Activated CD4-positive, alpha-beta T cell treated with anti-CD3 and anti-CD28 coated beads for 36 hours (primary cell): ENCODE results near the gene FRMD5. TPM values are rescaled to one million over a fixed set of nuclear protein-coding genes. Genes with fewer than 3 reads are reported as not detected.

Experiments used
- ATAC-seq: fragments of 200-7000 bp; cut with Tn5 transposase; one replicate; pipeline ENCODE4 v1.10.0; 2021; ENCODE audit warnings: mild to moderate bottlenecking, moderate library complexity
- CTCF ChIA-PET: fragments of 350-600 bp; sonication (Branson Sonifier 250); formaldehyde crosslinking; loops from one replicate; lab custom pipeline; 2021; ENCODE audit warnings: antibody characterized with exemption; lab: Charles Lee
- POLR2A ChIA-PET: fragments of 350-600 bp; sonication (Branson Sonifier 250); formaldehyde crosslinking; loops from one replicate; lab custom pipeline; 2021; ENCODE audit warnings: antibody characterized with exemption, inconsistent platforms; lab: Charles Lee
- DNase-seq: peaks from one replicate; pipeline ENCODE4 v3.0.0-alpha.2; 2020
- H3K27ac Mint-ChIP-seq: one replicate; pipeline ENCODE4 v1.8.0; 2021; ENCODE audit warnings: mixed read lengths
- H3K27me3 Mint-ChIP-seq: one replicate; pipeline ENCODE4 v1.8.0; 2021; ENCODE audit warnings: mixed read lengths
- H3K36me3 Mint-ChIP-seq: one replicate; pipeline ENCODE4 v1.8.0; 2021; ENCODE audit warnings: low read depth, mixed read lengths
- H3K4me1 Mint-ChIP-seq: one replicate; pipeline ENCODE4 v1.8.0; 2021; ENCODE audit warnings: mixed read lengths
- H3K4me3 Mint-ChIP-seq: one replicate; pipeline ENCODE4 v1.8.0; 2021; ENCODE audit warnings: mild to moderate bottlenecking, moderate library complexity, mixed read lengths
- H3K9me3 Mint-ChIP-seq: one replicate; pipeline ENCODE4 v1.8.0; 2021; ENCODE audit warnings: low read depth, mixed read lengths
- intact Hi-C, 2 experiments: fragments of 100-400 bp; cut with DNase I in 1 of 2; cut with micrococcal nuclease in 1 of 2; formaldehyde crosslinking; loops; one replicate each; pipeline versions ENCODE4 v1.14.2 to v1.15.1; 2022 to 2024; cut with DNase I, micrococcal nuclease
- total RNA-seq, 2 experiments: library from RNA; stranded (reverse); gene quantifications; one replicate each; pipeline ENCODE4 v1.2.3, GENCODE V29; 2021

The FRMD5 gene
- total RNA-seq, 2 experiments from 2014 or later = 0.16 to 0.30 TPM

- DNase-seq (no peak), ATAC-seq (no peak)
- H3K27ac Mint-ChIP-seq = no peak overlapping the region
- peaks cover 15% of the 10 kb centered on the region for H3K27me3 Mint-ChIP-seq
- H3K4me1 Mint-ChIP-seq = no peaks in the 10 kb centered on the region
- intact Hi-C loops = no loop called here
- CTCF ChIA-PET = no interaction called here
- no peaks in the 10 kb centered on the region for H3K9me3 Mint-ChIP-seq
- H3K36me3 Mint-ChIP-seq = no peaks in the 10 kb centered on the region
- POLR2A ChIA-PET = no interaction called here
- no peak overlapping the region for H3K4me3 Mint-ChIP-seq
These were observed 31.7 kb downstream of the FRMD5 start for GRCh38 chr15:44163370-44163769.

GRCh38 chr15:44160796-44161195 lies 34.3 kb downstream of the FRMD5 start:
- Mint-ChIP-seq H3K27ac (no peak overlapping the region), H3K9me3 (no peaks in the 10 kb centered on the region), H3K27me3 (peaks cover 19% of the 10 kb centered on the region), H3K36me3 (no peaks in the 10 kb centered on the region), H3K4me1 (peaks cover 4% of the 10 kb centered on the region), H3K4me3 (no peak overlapping the region)
- intact Hi-C loops = no loop called here
- ATAC-seq (no peak), DNase-seq (no peak)
- ChIA-PET POLR2A (no interaction called here), CTCF (no interaction called here)

- Mint-ChIP-seq H3K27me3 (peaks cover 21% of the 10 kb centered on the region), H3K4me3 (no peak overlapping the region), H3K9me3 (no peaks in the 10 kb centered on the region), H3K27ac (no peak overlapping the region), H3K4me1 (peaks cover 4% of the 10 kb centered on the region), H3K36me3 (no peaks in the 10 kb centered on the region)
- ChIA-PET CTCF (no interaction called here), POLR2A (no interaction called here)
- DNase-seq (no peak), ATAC-seq (no peak)
- intact Hi-C loops = no loop called here
These were observed 35.6 kb downstream of the FRMD5 start for GRCh38 chr15:44159492-44159891.

- H3K4me3 Mint-ChIP-seq = no peak overlapping the region
- POLR2A ChIA-PET = no interaction called here
- CTCF ChIA-PET = interaction anchor here (0.6 kb wide), 1 partner anchor 17 kb away, joined by 3 read pairs; no protein-coding TSS in a partner anchor
- peaks cover 4% of the 10 kb centered on the region for H3K4me1 Mint-ChIP-seq
- H3K9me3 Mint-ChIP-seq = no peaks in the 10 kb centered on the region
- peaks cover 22% of the 10 kb centered on the region for H3K27me3 Mint-ChIP-seq
- H3K27ac Mint-ChIP-seq = no peak overlapping the region
- no peak for DNase-seq
- intact Hi-C loops = no loop called here
- no peak for ATAC-seq
- H3K36me3 Mint-ChIP-seq = no peaks in the 10 kb centered on the region
These were observed 37.0 kb downstream of the FRMD5 start for GRCh38 chr15:44158111-44158510.

GRCh38 chr15:44157679-44158078 lies 37.4 kb downstream of the FRMD5 start:
- intact Hi-C loops = no loop called here
- ATAC-seq = no peak
- ChIA-PET POLR2A (no interaction called here), CTCF (no interaction called here)
- DNase-seq = no peak
- no peaks in the 10 kb centered on the region for H3K9me3 Mint-ChIP-seq
- H3K27ac Mint-ChIP-seq = no peak overlapping the region
- peaks cover 4% of the 10 kb centered on the region for H3K4me1 Mint-ChIP-seq
- peaks cover 21% of the 10 kb centered on the region for H3K27me3 Mint-ChIP-seq
- no peaks in the 10 kb centered on the region for H3K36me3 Mint-ChIP-seq
- H3K4me3 Mint-ChIP-seq = no peak overlapping the region

GRCh38 chr15:44153352-44153751 lies 41.7 kb downstream of the FRMD5 start:
- H3K27me3 Mint-ChIP-seq = peaks cover 12% of the 10 kb centered on the region
- CTCF ChIA-PET = no interaction called here

GRCh38 chr15:44149224-44149623 lies 45.8 kb downstream of the FRMD5 start:
- no peaks in the 10 kb centered on the region for H3K36me3 Mint-ChIP-seq
- intact Hi-C loops = no loop called here
- DNase-seq (no peak), ATAC-seq (no peak)
- peaks cover 13% of the 10 kb centered on the region for H3K27me3 Mint-ChIP-seq
- H3K27ac Mint-ChIP-seq = no peak overlapping the region
- CTCF ChIA-PET = no interaction called here
- no peaks in the 10 kb centered on the region for H3K4me1 Mint-ChIP-seq
- POLR2A ChIA-PET = no interaction called here
- no peaks in the 10 kb centered on the region for H3K9me3 Mint-ChIP-seq
- H3K4me3 Mint-ChIP-seq = no peak overlapping the region

More at GRCh38 chr15:44153352-44153751, 41.7 kb downstream of the FRMD5 start:
- H3K27ac Mint-ChIP-seq = no peak overlapping the region
- intact Hi-C loops = no loop called here
- no peaks in the 10 kb centered on the region for H3K9me3 Mint-ChIP-seq
- no peak for ATAC-seq
- POLR2A ChIA-PET = no interaction called here
- H3K36me3 Mint-ChIP-seq = no peaks in the 10 kb centered on the region
- no peak overlapping the region for H3K4me3 Mint-ChIP-seq
- no peak for DNase-seq
- H3K4me1 Mint-ChIP-seq = peaks cover 4% of the 10 kb centered on the region

- ATAC-seq (no peak), DNase-seq (no peak)
- intact Hi-C loops = no loop called here
- Mint-ChIP-seq H3K4me1 (no peaks in the 10 kb centered on the region), H3K4me3 (no peak overlapping the region), H3K36me3 (no peaks in the 10 kb centered on the region), H3K27me3 (peaks cover 13% of the 10 kb centered on the region), H3K9me3 (no peaks in the 10 kb centered on the region), H3K27ac (no peak overlapping the region)
- POLR2A ChIA-PET = no interaction called here
- CTCF ChIA-PET = no interaction called here
These were observed 46.5 kb downstream of the FRMD5 start for GRCh38 chr15:44148580-44148979.

- no peaks in the 10 kb centered on the region for H3K36me3 Mint-ChIP-seq
- POLR2A ChIA-PET = no interaction called here
- no peaks in the 10 kb centered on the region for H3K9me3 Mint-ChIP-seq
- no peak overlapping the region for H3K4me3 Mint-ChIP-seq
- intact Hi-C loops = no loop called here
- H3K27me3 Mint-ChIP-seq = peaks cover 10% of the 10 kb centered on the region
- H3K27ac Mint-ChIP-seq = no peak overlapping the region
- H3K4me1 Mint-ChIP-seq = no peaks in the 10 kb centered on the region
- no peak for DNase-seq
- CTCF ChIA-PET = no interaction called here
- ATAC-seq = no peak
These were observed 47.4 kb downstream of the FRMD5 start for GRCh38 chr15:44147636-44148035.

- ChIA-PET CTCF (no interaction called here), POLR2A (no interaction called here)
- H3K36me3 Mint-ChIP-seq = no peaks in the 10 kb centered on the region
- H3K4me3 Mint-ChIP-seq = no peak overlapping the region
- ATAC-seq = no peak
- H3K27ac Mint-ChIP-seq = no peak overlapping the region
- H3K9me3 Mint-ChIP-seq = no peaks in the 10 kb centered on the region
- DNase-seq = no peak
- peaks cover 10% of the 10 kb centered on the region for H3K27me3 Mint-ChIP-seq
- intact Hi-C loops = no loop called here
- H3K4me1 Mint-ChIP-seq = no peaks in the 10 kb centered on the region
These were observed 49.6 kb downstream of the FRMD5 start for GRCh38 chr15:44145495-44145894.

GRCh38 chr15:44144992-44145391 lies 50.1 kb downstream of the FRMD5 start:
- intact Hi-C loops = no loop called here
- H3K9me3 Mint-ChIP-seq = no peaks in the 10 kb centered on the region
- H3K4me3 Mint-ChIP-seq = no peak overlapping the region
- H3K27me3 Mint-ChIP-seq = peaks cover 7% of the 10 kb centered on the region
- ATAC-seq (no peak), DNase-seq (no peak)
- no peaks in the 10 kb centered on the region for H3K4me1 Mint-ChIP-seq
- H3K36me3 Mint-ChIP-seq = no peaks in the 10 kb centered on the region
- H3K27ac Mint-ChIP-seq = no peak overlapping the region
- ChIA-PET POLR2A (no interaction called here), CTCF (interaction anchor here (1.2 kb wide), 1 partner anchor 9 kb away, joined by 3 read pairs; no protein-coding TSS in a partner anchor)

GRCh38 chr15:44144184-44144583 lies 50.9 kb downstream of the FRMD5 start:
- Mint-ChIP-seq H3K4me3 (no peak overlapping the region), H3K9me3 (no peaks in the 10 kb centered on the region), H3K27ac (no peak overlapping the region), H3K4me1 (no peaks in the 10 kb centered on the region), H3K36me3 (no peaks in the 10 kb centered on the region), H3K27me3 (peaks cover 7% of the 10 kb centered on the region)
- ChIA-PET CTCF (interaction anchor here (1.0 to 1.2 kb wide), 3 partner anchors 10 to 73 kb away, joined by 3 to 6 read pairs (median 5); no protein-coding TSS in a partner anchor), POLR2A (no interaction called here)
- intact Hi-C loops = no loop called here
- DNase-seq (no peak), ATAC-seq (no peak)
